Measurements from ENCODE around the gene EFCAB11. TPM values are rescaled to one million over a fixed set of nuclear protein-coding genes. Genes with fewer than 3 reads are reported as not detected.

Gene EFCAB11
- polyA plus RNA-seq (2011; rRNA removed): 2.2 and 7.3 TPM in 2 replicates
- 2.2 and 2.8 TPM in 2 replicates for polyA minus RNA-seq (2011; rRNA and poly(A)+ RNA removed)

- CTCF ChIA-PET: interaction anchor here (0.9 to 2.7 kb wide), 4 partner anchors 15 to 281 kb away, joined by 3 to 14 read pairs (median 3); no protein-coding TSS in a partner anchor
- Histone ChIP-seq H3K27me3 (ENCODE audit: control insufficient read depth, insufficient read depth, low read length) (no peaks in the 10 kb centered on the region), H3K4me3 (ENCODE audit: low read depth, low read length) (peak within 1 kb of the TSS; percentile 54), H3K36me3 (ENCODE audit: control insufficient read depth, insufficient read depth, low read length) (peaks cover 5% of the 10 kb centered on the region)
- POLR2A ChIA-PET: no interaction called here
- DNase-seq (ENCODE audit: low read depth): peak; percentile 94
- TF ChIP-seq CTCF (IDR thresholded peaks at IDR 0.05; ENCODE audit: insufficient read depth, low read depth, low read length): 0 out of 2 replicates have a peak, but pooled peaks have one; percentile 18
These were observed at the start of gene EFCAB11 for GRCh38 chr14:89954070-89955021. Gene EFCAB11, minus strand, starts transcription at chr14:89954730. Its CDS starts 70 bp downstream, at chr14:89954660.

- Histone ChIP-seq H3K27me3 (ENCODE audit: control insufficient read depth, insufficient read depth, low read length) (no peaks in the 10 kb centered on the region), H3K4me3 (ENCODE audit: low read depth, low read length) (no peak overlapping the region), H3K36me3 (ENCODE audit: control insufficient read depth, insufficient read depth, low read length) (peaks cover 2% of the 10 kb centered on the region)
- CTCF ChIA-PET: no interaction called here
- TF ChIP-seq CTCF (IDR thresholded peaks at IDR 0.05; ENCODE audit: insufficient read depth, low read depth, low read length): no peak
- POLR2A ChIA-PET: no interaction called here
- DNase-seq (ENCODE audit: low read depth): no peak
These were observed 49.2 kb upstream of the EFCAB11 start for GRCh38 chr14:90003526-90004307.

GRCh38 chr14:90000935-90001334 is 46.4 kb upstream of the EFCAB11 start:
- TF ChIP-seq CTCF (IDR thresholded peaks at IDR 0.05; ENCODE audit: insufficient read depth, low read depth, low read length): no peak
- POLR2A ChIA-PET: no interaction called here
- Histone ChIP-seq H3K36me3 (ENCODE audit: control insufficient read depth, insufficient read depth, low read length) (peaks cover 12% of the 10 kb centered on the region), H3K27me3 (ENCODE audit: control insufficient read depth, insufficient read depth, low read length) (no peaks in the 10 kb centered on the region), H3K4me3 (ENCODE audit: low read depth, low read length) (no peak overlapping the region)
- no peak for DNase-seq (ENCODE audit: low read depth)
- CTCF ChIA-PET: no interaction called here

GRCh38 chr14:89996963-89997362 is 42.4 kb upstream of the EFCAB11 start:
- no peak overlapping the region for H3K4me3 ChIP-seq (ENCODE audit: low read depth, low read length)
- ChIA-PET CTCF (interaction anchor here (2.4 kb wide), 1 partner anchor 24 kb away, joined by 7 read pairs; no protein-coding TSS in a partner anchor), POLR2A (no interaction called here)
- no peak for TF ChIP-seq CTCF (IDR thresholded peaks at IDR 0.05; ENCODE audit: insufficient read depth, low read depth, low read length)
- no peaks in the 10 kb centered on the region for H3K27me3 ChIP-seq (ENCODE audit: control insufficient read depth, insufficient read depth, low read length)
- no peak for DNase-seq (ENCODE audit: low read depth)
- peaks cover 12% of the 10 kb centered on the region for H3K36me3 ChIP-seq (ENCODE audit: control insufficient read depth, insufficient read depth, low read length)

- H3K4me3 ChIP-seq (ENCODE audit: low read depth, low read length): no peak overlapping the region
- ChIA-PET CTCF (interaction anchor here (1.3 to 1.7 kb wide), 2 partner anchors 19 to 26 kb away, joined by 3 to 8 read pairs; no protein-coding TSS in a partner anchor), POLR2A (no interaction called here)
- no peak for DNase-seq (ENCODE audit: low read depth)
- no peak for TF ChIP-seq CTCF (IDR thresholded peaks at IDR 0.05; ENCODE audit: insufficient read depth, low read depth, low read length)
- no peaks in the 10 kb centered on the region for H3K27me3 ChIP-seq (ENCODE audit: control insufficient read depth, insufficient read depth, low read length)
- H3K36me3 ChIP-seq (ENCODE audit: control insufficient read depth, insufficient read depth, low read length): peaks cover 10% of the 10 kb centered on the region
These were observed 37.7 kb upstream of the EFCAB11 start for GRCh38 chr14:89992273-89992672.
